ENCODE results near the gene HDAC10. TPM values are rescaled to one million over a fixed set of nuclear protein-coding genes. Genes with fewer than 3 reads are reported as not detected.

HDAC10 gene
- total RNA-seq, 4 donors from 2014 or later = 41.2 to 105 (median 55.4) TPM

GRCh38 chr22:50281384-50281760 is 30.3 kb upstream of the HDAC10 start:
- Histone ChIP-seq H3K4me3 (no peak overlapping the region), H3K9me3 (no peaks in the 10 kb centered on the region), H3K4me1 (peaks cover 0 to 11% (median 0%) of the 10 kb centered on the region in 4 donors), H3K36me3 (peaks cover 8 to 97% (median 29%) of the 10 kb centered on the region in 3 donors), H3K27me3 (no peaks in the 10 kb centered on the region), H3K27ac (no peak overlapping the region)
- 92 to 94% methylated on average over 23 to 34 of the region's 36 CpGs for whole genome bisulfite sequencing, 2 donors
- TF ChIP-seq POLR2A (IDR thresholded peaks at IDR 0.05) = no peak
- TF ChIP-seq EP300 (IDR thresholded peaks at IDR 0.05) = no peak
- no peak for TF ChIP-seq CTCF (IDR thresholded peaks at IDR 0.05)
- no peak for DNase-seq (ENCODE audit: low spot score in 2 of 2)

- H3K36me3 ChIP-seq = peaks cover 8 to 97% (median 28%) of the 10 kb centered on the region in 3 donors
- WGBS, 2 donors = 91 to 94% methylated on average over 41 to 44 of the region's 47 CpGs
- H3K27ac ChIP-seq = no peak overlapping the region
Measured at GRCh38 chr22:50280708-50281383, 29.8 kb upstream of the HDAC10 start.

GRCh38 chr22:50280022-50280707 is 29.1 kb upstream of the HDAC10 start:
- no peak overlapping the region for H3K4me3 ChIP-seq
- WGBS, 2 donors = 91% methylated on average over 23 to 32 of the region's 38 CpGs
- DNase-seq (ENCODE audit: low spot score in 2 of 2) = no peak
- H3K4me1 ChIP-seq = peaks cover 0 to 23% (median 0%) of the 10 kb centered on the region in 4 donors
- TF ChIP-seq POLR2A (IDR thresholded peaks at IDR 0.05) = no peak
- TF ChIP-seq CTCF (IDR thresholded peaks at IDR 0.05) = no peak
- no peak for TF ChIP-seq EP300 (IDR thresholded peaks at IDR 0.05)
- peaks cover 8 to 100% (median 32%) of the 10 kb centered on the region in 3 donors for H3K36me3 ChIP-seq
- H3K27me3 ChIP-seq = no peaks in the 10 kb centered on the region
- no peak overlapping the region for H3K27ac ChIP-seq
- no peaks in the 10 kb centered on the region for H3K9me3 ChIP-seq

More at GRCh38 chr22:50280708-50281383, 29.8 kb upstream of the HDAC10 start:
- H3K4me1 ChIP-seq = peaks cover 0 to 16% (median 0%) of the 10 kb centered on the region in 4 donors
- no peak overlapping the region for H3K4me3 ChIP-seq
- DNase-seq (ENCODE audit: low spot score in 2 of 2) = no peak
- TF ChIP-seq POLR2A (IDR thresholded peaks at IDR 0.05) = no peak
- TF ChIP-seq CTCF (IDR thresholded peaks at IDR 0.05) = no peak
- no peak for TF ChIP-seq EP300 (IDR thresholded peaks at IDR 0.05)
- H3K9me3 ChIP-seq = no peaks in the 10 kb centered on the region
- no peaks in the 10 kb centered on the region for H3K27me3 ChIP-seq

- no peaks in the 10 kb centered on the region for H3K27me3 ChIP-seq
- no peaks in the 10 kb centered on the region for H3K9me3 ChIP-seq
- H3K27ac ChIP-seq = no peak overlapping the region
- TF ChIP-seq CTCF (IDR thresholded peaks at IDR 0.05) = no peak
- TF ChIP-seq POLR2A (IDR thresholded peaks at IDR 0.05) = no peak
- no peak for TF ChIP-seq EP300 (IDR thresholded peaks at IDR 0.05)
- no peak for DNase-seq (ENCODE audit: low spot score in 2 of 2)
- no peak overlapping the region for H3K4me3 ChIP-seq
- H3K4me1 ChIP-seq = peaks cover 0 to 31% (median 0%) of the 10 kb centered on the region in 4 donors
- WGBS, 2 donors = 86% methylated on average over 23 to 27 of the region's 30 CpGs
- H3K36me3 ChIP-seq = peaks cover 8 to 92% (median 28%) of the 10 kb centered on the region in 3 donors
Measured at GRCh38 chr22:50278956-50279619, 28.0 kb upstream of the HDAC10 start.

Measured in tibial nerve (tissue), 4 donors.